ENCODE results near the gene IL17C. TPM values are rescaled to one million over a fixed set of nuclear protein-coding genes. Genes with fewer than 3 reads are reported as not detected.

IL17C gene
- polyA plus RNA-seq, 1 donor from 2014 or later = not detected

- Histone ChIP-seq H3K27me3 (ENCODE audit: insufficient read depth, low read depth, low read length) (no peaks in the 10 kb centered on the region), H2AFZ (ENCODE audit: low read depth, low read length) (no peak overlapping the region), H3K4me2 (ENCODE audit: low read length) (no peak overlapping the region), H3K27ac (ENCODE audit: low read length) (no peak overlapping the region), H3K9ac (ENCODE audit: low read length) (no peak overlapping the region), H3K36me3 (ENCODE audit: insufficient read depth, low read length) (no peaks in the 10 kb centered on the region), H3F3A (ENCODE audit: insufficient read depth, low read length, poor library complexity, severe bottlenecking) (no peaks in the 10 kb centered on the region), H3K79me2 (replicated peaks; ENCODE audit: insufficient read depth, low read length) (no peaks in the 10 kb centered on the region), H3K9me2 (ENCODE audit: insufficient read depth, low read length) (no peaks in the 10 kb centered on the region), H3K4me3 (ENCODE audit: low read length) (no peak overlapping the region), H3K9me3 (ENCODE audit: low read length) (no peaks in the 10 kb centered on the region), H4K20me1 (ENCODE audit: insufficient read depth) (no peaks in the 10 kb centered on the region)
- no peak for TF ChIP-seq POLR2AphosphoS5 (IDR thresholded peaks at IDR 0.05)
- TF ChIP-seq, protein P1, sequence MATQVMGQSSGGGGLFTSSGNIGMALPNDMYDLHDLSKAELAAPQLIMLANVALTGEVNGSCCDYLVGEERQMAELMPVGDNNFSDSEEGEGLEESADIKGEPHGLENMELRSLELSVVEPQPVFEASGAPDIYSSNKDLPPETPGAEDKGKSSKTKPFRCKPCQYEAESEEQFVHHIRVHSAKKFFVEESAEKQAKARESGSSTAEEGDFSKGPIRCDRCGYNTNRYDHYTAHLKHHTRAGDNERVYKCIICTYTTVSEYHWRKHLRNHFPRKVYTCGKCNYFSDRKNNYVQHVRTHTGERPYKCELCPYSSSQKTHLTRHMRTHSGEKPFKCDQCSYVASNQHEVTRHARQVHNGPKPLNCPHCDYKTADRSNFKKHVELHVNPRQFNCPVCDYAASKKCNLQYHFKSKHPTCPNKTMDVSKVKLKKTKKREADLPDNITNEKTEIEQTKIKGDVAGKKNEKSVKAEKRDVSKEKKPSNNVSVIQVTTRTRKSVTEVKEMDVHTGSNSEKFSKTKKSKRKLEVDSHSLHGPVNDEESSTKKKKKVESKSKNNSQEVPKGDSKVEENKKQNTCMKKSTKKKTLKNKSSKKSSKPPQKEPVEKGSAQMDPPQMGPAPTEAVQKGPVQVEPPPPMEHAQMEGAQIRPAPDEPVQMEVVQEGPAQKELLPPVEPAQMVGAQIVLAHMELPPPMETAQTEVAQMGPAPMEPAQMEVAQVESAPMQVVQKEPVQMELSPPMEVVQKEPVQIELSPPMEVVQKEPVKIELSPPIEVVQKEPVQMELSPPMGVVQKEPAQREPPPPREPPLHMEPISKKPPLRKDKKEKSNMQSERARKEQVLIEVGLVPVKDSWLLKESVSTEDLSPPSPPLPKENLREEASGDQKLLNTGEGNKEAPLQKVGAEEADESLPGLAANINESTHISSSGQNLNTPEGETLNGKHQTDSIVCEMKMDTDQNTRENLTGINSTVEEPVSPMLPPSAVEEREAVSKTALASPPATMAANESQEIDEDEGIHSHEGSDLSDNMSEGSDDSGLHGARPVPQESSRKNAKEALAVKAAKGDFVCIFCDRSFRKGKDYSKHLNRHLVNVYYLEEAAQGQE (IDR thresholded peaks at IDR 0.05; ENCODE audit: borderline replicate concordance) = no peak
Observed at GRCh38 chr16:88618956-88619667, 19.3 kb upstream of the IL17C start.

- H2AFZ ChIP-seq (ENCODE audit: low read depth, low read length) = no peak overlapping the region
- no peaks in the 10 kb centered on the region for H3K79me2 ChIP-seq (replicated peaks; ENCODE audit: insufficient read depth, low read length)
- no peaks in the 10 kb centered on the region for H3K36me3 ChIP-seq (ENCODE audit: insufficient read depth, low read length)
- no peak overlapping the region for H3K4me3 ChIP-seq (ENCODE audit: low read length)
- H4K20me1 ChIP-seq (ENCODE audit: insufficient read depth) = no peaks in the 10 kb centered on the region
- no peaks in the 10 kb centered on the region for H3K9me3 ChIP-seq (ENCODE audit: low read length)
- H3K9ac ChIP-seq (ENCODE audit: low read length) = no peak overlapping the region
- H3F3A ChIP-seq (ENCODE audit: insufficient read depth, low read length, poor library complexity, severe bottlenecking) = no peaks in the 10 kb centered on the region
- no peaks in the 10 kb centered on the region for H3K27me3 ChIP-seq (ENCODE audit: insufficient read depth, low read depth, low read length)
- H3K4me2 ChIP-seq (ENCODE audit: low read length) = no peak overlapping the region
- H3K27ac ChIP-seq (ENCODE audit: low read length) = no peak overlapping the region
- no peaks in the 10 kb centered on the region for H3K9me2 ChIP-seq (ENCODE audit: insufficient read depth, low read length)
- TF ChIP-seq, protein P1 (IDR thresholded peaks at IDR 0.05; ENCODE audit: borderline replicate concordance) = no peak
Observed at GRCh38 chr16:88619859-88620815, 18.2 kb upstream of the IL17C start.

DNA sequence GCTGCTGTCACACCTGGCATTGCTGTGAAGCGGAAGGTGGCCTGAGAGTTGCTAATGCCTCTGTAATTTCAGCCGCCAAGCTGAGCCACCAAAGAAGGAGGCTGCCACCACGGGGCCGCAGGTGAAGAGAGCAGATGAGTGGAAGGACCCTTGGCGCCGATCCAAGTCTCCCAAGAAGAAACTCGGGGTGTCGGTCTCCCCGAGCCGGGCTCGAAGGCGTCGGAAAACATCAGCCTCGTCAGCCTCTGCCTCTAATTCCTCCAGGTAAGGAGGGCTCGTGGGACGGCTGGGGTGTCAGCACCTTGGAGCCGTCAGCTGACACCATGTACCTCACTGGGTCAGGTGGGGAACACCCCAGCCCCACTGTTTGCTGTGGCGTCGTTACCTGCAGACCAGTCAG is 16.2 kb upstream of the IL17C start:
- no peaks in the 10 kb centered on the region for H3K27me3 ChIP-seq (ENCODE audit: insufficient read depth, low read depth, low read length)
- no peaks in the 10 kb centered on the region for H3F3A ChIP-seq (ENCODE audit: insufficient read depth, low read length, poor library complexity, severe bottlenecking)
- H3K36me3 ChIP-seq (ENCODE audit: insufficient read depth, low read length) = no peaks in the 10 kb centered on the region
- H3K4me2 ChIP-seq (ENCODE audit: low read length) = no peak overlapping the region
- no peaks in the 10 kb centered on the region for H3K9me3 ChIP-seq (ENCODE audit: low read length)
- H3K9me2 ChIP-seq (ENCODE audit: insufficient read depth, low read length) = no peaks in the 10 kb centered on the region
- H3K27ac ChIP-seq (ENCODE audit: low read length) = no peak overlapping the region
- H4K20me1 ChIP-seq (ENCODE audit: insufficient read depth) = no peaks in the 10 kb centered on the region
- no peak overlapping the region for H3K9ac ChIP-seq (ENCODE audit: low read length)
- no peaks in the 10 kb centered on the region for H3K79me2 ChIP-seq (replicated peaks; ENCODE audit: insufficient read depth, low read length)
- H3K4me3 ChIP-seq (ENCODE audit: low read length) = no peak overlapping the region
- H2AFZ ChIP-seq (ENCODE audit: low read depth, low read length) = no peak overlapping the region
- TF ChIP-seq, protein P1 (IDR thresholded peaks at IDR 0.05; ENCODE audit: borderline replicate concordance) = no peak
- TF ChIP-seq POLR2AphosphoS5 (IDR thresholded peaks at IDR 0.05) (no peak), EP300 (conservative IDR thresholded peaks at IDR 0.05; ENCODE audit: poor library complexity, severe bottlenecking) (no peak), TAF1 (IDR thresholded peaks at IDR 0.05; ENCODE audit: low read depth) (no peak), RAD21 (conservative IDR thresholded peaks at IDR 0.05) (no peak), SMC3 (conservative IDR thresholded peaks at IDR 0.05; ENCODE audit: poor library complexity) (no peak)
- TF ChIP-seq, protein P2, sequence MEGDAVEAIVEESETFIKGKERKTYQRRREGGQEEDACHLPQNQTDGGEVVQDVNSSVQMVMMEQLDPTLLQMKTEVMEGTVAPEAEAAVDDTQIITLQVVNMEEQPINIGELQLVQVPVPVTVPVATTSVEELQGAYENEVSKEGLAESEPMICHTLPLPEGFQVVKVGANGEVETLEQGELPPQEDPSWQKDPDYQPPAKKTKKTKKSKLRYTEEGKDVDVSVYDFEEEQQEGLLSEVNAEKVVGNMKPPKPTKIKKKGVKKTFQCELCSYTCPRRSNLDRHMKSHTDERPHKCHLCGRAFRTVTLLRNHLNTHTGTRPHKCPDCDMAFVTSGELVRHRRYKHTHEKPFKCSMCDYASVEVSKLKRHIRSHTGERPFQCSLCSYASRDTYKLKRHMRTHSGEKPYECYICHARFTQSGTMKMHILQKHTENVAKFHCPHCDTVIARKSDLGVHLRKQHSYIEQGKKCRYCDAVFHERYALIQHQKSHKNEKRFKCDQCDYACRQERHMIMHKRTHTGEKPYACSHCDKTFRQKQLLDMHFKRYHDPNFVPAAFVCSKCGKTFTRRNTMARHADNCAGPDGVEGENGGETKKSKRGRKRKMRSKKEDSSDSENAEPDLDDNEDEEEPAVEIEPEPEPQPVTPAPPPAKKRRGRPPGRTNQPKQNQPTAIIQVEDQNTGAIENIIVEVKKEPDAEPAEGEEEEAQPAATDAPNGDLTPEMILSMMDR (IDR thresholded peaks at IDR 0.05; ENCODE audit: poor library complexity, severe bottlenecking) = no peak

All from neural cell (in vitro differentiated cells).